Renal cortical epithelial cell (primary cell): ENCODE results near the gene CLPTM1L. TPM values are rescaled to one million over a fixed set of nuclear protein-coding genes. Genes with fewer than 3 reads are reported as not detected.
"Not testable (repeated sequence)": the region's sequence is repeated elsewhere in the genome, so short reads cannot be mapped to it uniquely, and the experiment has no call there.

ENCODE experiments used
- DNase-seq: peaks from one replicate; pipeline ENCODE4 v3.0.0-alpha.2; 2011; ENCODE audit warnings: low read depth
- total RNA-seq: library from RNA; depleted of rRNA; stranded (reverse); fragments of >200 nt; gene quantifications from 2 replicates; pipeline ENCODE4 v1.2.3, GENCODE V29; 2014

CLPTM1L gene
- total RNA-seq, 1 donor from 2014 or later: 189 TPM

DNA sequence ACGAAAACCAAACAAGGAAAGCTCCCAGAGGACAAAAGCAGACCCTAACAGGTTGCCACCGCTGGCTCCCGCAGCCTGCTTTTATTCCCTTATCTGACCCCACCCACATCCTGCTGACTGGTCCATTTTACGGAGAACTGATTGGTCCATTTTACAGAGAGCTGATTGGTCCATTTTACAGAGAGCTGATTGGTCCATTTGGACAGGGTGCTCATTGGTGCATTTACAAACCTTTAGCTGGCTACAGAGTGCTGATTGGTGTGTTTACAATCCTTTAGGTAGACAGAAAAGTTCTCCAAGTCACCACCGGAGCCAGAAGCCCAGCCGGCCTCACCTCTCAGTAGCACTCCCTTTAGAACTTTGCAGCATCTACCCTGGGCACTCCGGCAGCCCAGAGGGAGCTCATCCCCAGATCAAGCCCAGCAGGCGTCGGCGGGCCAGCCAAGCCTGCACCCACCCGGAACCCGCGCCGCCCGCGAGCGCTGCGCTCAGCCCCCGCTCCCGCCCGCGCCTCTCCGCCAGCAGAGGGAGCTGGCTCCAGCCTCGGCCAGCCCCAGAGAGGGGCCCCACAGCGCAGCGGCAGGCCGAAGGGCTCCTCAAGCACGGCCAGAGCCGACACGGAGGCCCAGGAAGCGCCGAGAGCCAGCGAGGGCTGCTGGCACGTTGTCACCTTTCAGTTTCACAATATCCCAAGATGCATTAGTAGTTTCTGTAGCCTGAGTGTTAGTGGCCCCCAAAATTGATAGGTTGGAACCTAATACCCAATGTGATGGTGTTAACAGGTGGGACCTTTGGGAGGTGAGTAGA, 35.3 kb upstream of the CLPTM1L start:
- DNase-seq: no peak

DNA sequence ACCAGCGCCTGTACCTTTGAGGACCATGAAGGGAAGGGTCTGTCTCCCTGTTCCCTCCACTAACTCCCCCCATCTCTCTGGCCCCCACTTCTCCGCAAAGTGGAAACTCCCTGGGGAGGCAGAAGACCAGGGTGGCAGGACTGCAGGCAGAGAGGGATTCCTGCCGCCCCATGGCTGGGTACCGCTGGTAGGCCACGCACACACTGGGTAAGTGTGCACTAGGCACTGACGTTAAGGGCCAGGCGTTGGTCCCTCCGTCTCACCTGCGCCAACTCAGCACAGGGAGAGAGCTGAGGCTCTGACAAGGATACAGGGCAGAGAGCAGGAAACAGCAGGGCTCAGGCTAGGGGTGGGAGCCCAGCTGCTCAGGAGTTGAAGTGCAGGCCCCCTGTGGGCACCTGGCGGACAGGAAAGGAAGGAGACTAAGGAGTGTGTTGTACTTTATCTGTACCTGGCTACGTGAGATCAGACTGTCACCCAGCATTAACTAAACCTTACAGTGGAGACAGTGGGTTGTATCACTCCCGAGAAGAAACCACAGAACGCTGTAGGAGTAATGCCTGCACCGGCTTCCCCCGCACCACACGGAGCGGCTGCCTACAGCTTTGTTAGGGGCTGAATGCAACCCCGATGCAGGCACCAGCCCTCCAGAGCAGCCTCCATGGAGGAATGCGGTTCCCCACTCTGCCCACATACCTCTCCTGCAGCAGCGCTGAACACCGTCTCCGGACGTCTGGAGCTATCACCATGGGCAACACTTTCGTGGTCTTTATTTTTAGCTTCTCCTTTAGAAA, 34.2 kb upstream of the CLPTM1L start:
- DNase-seq: no peak

DNA sequence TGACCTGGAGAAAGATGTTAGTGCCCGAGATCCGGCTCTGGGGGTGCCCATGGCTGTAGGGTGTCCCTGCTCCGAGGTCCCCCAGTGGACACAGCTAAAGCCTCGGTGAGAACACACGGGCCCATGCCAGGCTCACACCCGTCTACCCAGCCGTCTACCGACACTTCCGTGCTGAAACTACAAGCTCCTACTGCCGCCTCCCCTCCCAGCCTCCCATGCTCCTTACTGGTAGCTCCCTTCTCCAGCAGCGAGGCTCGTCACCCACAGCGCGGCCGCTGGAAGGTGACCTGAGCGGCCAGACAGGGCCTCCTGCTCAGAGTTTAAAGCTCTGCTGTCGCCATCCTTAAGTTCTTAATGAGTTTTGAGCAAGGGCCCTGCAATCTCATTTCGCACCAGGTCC, 33.2 kb upstream of the CLPTM1L start:
- no peak for DNase-seq

DNA sequence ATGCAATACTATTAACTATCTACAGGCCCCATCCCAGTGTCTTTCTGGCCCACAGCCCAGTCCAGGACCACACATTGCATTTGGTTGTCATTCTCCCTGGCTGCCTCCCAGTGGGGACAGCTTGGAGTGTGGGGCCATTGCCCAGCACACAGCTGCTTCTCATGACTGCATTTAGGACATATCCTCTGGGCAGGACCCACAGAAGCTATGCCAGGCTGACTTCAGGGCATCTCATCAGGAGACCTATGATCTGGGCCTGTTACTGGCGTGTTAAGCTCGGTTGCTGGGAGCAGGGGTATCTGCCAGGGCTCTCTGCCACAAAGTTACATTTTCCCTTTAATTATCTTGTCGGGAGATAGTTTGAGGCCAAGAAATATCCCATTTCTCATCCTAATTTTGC, 32.1 kb upstream of the CLPTM1L start:
- DNase-seq: no peak

DNA sequence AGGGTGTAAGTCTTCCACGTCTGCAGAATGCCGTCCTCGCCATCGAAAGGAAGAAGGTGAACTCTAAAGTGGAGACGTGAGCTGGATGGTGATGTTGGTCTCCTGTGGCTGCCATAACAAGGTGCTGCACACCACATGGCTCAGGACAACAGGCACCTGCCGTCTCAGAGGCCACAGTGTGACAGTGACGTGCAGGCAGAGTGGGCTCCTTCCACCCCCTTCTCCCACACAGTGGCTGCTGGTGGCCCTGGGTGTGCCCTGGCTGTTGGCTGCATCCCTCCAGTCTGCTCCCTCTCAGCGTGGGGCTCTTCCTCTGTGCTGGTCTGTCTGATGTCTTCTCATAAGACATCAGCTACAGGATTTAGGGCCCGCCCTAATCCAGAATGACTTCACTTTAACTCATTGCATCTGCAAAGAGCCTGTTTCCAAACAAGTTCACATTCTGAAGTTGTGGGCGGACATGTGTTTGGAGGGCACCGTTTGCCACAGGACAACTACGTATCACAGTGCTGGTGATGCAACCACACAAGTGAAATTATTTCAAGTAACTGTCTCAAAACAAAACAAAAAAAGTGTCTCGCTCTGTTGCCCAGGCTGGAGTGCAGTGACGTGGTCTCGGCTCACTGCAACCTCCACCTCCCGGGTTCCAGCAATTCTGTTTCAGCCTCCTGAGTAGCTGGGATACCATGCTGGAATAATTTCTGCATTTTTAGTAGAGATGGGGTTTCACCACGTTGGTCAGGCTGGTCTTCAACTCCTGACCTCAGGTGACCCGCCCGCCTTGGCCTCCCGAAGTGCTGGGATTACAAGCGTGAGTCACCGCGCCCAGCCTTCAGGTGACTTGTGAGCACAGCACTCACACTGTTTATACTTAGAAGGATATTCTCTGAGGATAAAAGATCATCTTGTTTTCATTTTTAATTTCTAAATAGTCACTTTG, 31.2 kb upstream of the CLPTM1L start:
- no peak for DNase-seq

DNA sequence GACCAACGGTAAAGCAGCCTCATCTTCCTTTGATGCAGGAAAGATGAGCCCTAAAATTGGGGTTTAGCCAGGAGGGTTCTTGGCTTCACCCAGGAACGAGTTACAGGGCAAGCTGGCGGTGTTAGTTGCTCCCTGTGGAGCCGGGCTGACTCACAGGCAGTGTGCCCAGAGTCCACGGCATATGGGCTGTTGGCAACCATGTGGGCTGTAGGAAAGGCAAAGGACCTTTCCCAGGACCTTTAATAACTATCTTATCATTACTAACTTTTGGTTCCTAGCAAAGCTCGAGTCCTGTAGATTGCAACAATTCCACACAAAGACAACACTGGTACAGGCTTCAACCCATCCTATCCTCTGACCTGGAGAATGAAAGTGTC, 29.8 kb upstream of the CLPTM1L start:
- DNase-seq: no peak

DNA sequence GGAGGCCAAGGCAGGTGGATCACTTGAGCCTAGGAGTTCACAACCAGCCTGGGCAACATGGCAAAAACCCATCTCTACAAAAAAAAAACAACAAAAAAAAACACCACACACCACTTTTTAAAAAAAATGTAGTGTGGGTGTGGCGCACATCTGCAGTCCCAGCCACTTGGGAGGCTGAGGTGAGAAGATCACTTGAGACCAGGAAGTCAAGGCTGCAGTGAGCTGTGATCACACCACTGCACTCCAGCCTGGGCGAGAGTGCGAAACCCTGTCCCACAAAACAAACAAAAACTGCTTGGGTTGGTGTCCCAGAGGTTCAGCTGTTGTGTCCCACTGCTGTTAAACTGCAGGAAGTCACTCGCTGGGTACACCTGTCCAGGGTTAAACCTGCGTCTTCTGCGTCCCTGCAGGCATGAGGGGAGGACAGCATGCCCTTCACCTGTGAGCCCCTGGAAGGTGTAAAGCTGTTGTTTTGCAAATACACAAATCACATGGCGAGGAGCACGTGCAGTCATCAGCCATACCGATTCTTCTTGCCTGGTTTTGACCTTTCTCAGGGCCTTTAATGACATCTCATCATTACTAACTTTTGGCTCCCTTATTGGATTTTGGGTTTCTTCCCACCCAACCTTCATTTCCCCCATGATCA, 29.3 kb upstream of the CLPTM1L start:
- DNase-seq: no peak

DNA sequence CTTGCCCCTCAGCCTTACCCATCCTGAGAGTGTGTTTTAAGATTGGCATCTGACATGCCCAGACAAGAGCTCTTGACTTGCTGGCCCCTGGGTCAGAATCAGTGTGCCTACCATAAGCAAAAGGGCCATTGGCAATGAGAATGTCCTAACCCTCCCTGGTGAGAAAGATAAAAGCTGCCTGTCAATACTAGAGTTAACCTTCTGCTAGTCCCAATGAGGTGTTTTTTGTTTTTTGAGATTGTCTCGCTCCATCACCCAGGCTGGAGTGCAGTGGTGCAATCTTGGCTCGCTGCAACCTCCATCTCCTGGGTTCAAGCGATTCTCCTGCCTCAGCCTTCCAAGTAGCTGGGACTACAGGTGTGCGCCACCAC, 27.1 kb upstream of the CLPTM1L start:
- not testable (repeated sequence) for DNase-seq

DNA sequence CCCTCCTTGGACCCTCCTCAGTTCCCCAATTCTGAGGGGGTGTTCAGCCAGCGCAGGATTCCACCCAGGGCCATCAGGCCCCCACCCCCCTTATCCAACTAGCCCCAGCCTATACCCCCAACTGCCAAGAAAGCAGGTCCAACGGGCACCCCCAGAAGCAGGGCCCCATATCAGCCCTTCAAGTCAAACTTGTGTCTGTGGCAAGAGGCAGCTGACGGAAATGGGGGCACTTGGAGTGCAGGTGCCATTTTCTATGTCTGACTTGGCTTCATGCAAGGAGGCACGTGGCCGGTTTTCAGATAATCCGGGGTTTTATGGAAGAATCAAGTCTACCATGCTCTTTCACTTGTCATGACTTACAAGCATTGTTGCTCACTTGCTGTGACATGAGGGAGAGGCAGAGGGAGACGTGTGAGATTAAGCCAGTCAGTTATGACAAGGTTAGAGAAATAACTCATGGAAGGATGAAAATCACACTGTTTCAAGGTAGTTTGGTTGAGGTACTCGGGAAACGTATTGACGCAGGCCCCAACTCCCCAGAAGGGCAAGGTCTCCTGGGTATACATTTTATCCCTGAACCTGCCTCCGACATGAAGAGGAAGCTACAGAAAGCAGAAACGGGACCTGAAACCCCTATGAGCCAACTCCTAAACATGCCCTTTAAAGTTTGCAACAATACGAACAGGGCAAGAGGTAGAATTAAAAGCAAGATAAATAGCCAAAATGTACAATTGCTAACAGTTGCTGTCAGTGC, 26.5 kb upstream of the CLPTM1L start:
- DNase-seq: no peak

DNA sequence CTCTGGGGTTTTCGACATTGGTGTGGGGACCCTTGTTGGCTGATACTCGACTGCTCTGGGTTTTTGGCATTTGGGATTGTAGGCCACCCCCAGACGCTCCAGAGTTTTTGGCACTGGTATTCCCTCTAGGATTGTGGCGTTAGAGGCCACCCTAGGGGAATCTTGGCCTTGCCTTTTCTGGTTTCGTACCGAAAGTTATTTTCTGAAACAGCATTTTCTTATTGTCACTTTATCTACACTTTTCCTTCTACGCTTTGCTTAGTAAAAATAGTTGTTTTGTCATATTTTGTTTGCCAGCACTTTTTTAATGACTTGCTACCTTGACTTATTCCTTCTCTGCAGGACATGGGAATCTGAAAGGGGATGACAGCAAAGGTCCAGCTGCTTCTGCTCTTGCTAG, 25.1 kb upstream of the CLPTM1L start:
- DNase-seq: no peak

DNA sequence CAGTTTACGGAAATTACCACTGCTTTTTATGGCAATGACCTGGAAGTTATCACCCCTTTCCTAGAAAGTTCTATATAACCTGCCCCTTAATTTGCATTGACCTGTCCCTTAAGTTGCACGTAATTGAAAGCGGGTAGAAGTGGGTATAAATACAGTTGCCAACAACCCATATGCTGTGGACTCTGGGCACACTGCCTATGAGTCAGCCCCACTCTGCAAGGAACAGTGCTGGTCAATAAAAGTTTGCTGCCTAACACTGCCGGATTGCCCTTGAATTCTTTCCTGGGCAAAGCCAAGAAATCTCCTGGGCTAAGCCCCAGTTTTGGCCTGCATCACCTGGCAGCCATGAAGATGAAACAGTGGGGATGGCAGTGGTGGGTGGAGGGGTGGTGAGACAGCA, 23.9 kb upstream of the CLPTM1L start:
- DNase-seq: no peak

DNA sequence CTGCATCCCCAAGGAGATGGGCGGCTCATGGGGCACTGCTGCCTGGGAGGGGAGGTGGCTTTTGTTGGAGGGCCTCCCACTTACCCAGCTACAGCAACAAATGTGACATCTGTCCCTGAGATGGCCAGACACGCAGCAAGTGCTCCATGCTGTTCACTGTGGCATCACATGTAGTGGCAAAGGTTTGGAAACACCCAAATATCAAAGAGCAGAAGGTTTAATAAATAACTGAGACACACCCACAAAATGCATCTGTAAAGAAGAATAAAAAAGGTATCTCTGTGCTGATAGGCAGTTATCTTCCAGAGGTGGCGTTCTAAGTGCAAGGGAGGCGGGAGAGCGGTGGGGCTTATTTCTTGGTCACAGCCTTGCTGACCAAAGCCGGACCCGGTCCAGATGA, 23.3 kb upstream of the CLPTM1L start:
- no peak for DNase-seq

DNA sequence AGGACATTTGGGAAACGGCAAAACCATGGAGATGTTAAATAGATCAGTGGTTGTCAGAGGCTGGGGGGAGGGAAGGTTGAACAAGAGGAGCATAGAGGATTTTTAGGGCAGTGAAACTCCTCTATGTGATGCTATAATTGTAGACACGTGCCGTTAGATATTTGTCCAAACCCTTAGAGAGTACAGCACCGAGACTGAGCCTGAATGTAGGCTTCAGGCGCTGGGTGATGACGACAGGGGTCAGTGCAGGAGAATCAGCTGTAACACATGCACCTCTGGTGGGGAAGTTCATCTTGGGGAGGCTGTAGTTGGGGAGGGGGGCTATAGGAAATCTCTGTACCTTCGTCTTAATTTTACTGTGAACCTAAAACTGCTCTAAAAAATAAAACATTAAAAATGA, 22.2 kb upstream of the CLPTM1L start:
- DNase-seq: no peak

DNA sequence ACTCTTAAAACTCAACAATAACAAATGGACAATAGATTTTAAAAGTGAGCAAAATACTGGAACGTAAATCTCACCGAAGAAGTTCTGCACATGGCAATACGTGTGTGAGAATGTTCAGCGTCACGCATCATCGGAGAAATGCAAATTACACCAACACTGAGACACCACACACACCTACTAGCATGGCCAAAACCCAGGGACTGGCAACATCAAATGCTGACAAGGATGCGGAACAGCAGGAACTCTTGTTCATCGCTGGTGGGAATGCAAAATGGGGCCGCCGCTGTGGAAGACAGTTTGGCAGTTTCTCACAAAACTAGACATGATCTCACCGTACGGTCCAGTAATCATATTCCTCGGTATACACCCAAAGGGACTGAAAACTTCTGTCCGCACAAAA, 21.6 kb upstream of the CLPTM1L start:
- DNase-seq: no peak

DNA sequence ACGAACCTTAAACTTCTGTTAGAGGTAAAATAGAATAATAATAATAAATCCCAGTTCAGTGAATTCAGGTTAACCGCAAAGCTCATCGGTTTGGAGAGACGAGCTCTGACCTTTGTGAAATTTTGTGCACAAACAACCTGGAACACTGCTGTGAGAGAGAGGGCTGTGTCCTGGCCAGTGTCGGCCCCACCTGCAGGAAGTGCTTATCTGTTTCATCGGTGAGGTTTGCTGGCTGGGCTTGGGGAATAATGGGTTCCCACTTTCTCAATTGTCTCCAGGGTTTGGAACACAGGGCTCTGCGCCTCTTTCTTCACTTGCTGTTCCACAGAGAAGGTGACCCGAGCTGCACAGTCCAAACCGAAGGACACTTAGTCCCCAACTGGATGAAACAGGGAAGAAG, 19.3 kb upstream of the CLPTM1L start:
- DNase-seq: no peak

DNA sequence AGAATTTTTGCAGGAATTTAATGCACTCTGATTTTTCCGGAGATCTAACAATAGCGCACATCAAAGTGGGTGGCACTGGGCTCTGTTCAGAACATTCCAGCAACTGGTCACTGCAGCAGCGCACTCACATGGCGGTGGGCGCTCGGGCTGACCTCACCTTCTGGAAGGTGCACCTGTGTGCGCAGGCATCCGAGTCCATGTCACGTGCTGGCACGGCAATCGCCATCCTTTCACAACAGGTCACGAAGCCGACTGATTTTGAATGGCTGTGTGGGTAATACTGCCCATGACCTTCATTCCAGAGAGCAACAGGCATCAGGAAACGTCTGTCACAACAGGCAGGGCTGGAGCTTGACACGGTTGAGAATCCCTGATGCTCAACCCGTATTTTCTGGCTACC, 18.7 kb upstream of the CLPTM1L start:
- DNase-seq: no peak

DNA sequence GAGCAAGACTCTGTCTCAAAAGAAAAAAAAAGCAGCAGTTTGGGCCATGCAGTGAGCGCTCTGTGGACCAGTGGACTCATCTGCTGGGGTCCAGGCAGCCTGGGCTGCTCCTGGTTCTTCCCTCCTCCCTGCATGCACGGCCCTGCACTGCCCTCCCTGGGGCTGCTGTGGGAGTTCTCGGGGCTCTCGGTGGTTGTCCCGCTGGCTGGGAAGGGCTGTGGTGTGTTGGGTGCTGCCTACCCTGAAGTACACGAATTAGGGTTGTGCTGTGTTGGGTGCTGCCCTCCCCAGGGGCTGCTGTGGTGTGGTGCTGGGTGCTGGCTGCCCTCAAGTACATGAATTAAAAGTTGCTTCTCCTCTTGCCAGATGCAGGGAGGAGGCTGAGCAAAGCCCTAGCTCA, 18.3 kb upstream of the CLPTM1L start:
- no peak for DNase-seq

DNA sequence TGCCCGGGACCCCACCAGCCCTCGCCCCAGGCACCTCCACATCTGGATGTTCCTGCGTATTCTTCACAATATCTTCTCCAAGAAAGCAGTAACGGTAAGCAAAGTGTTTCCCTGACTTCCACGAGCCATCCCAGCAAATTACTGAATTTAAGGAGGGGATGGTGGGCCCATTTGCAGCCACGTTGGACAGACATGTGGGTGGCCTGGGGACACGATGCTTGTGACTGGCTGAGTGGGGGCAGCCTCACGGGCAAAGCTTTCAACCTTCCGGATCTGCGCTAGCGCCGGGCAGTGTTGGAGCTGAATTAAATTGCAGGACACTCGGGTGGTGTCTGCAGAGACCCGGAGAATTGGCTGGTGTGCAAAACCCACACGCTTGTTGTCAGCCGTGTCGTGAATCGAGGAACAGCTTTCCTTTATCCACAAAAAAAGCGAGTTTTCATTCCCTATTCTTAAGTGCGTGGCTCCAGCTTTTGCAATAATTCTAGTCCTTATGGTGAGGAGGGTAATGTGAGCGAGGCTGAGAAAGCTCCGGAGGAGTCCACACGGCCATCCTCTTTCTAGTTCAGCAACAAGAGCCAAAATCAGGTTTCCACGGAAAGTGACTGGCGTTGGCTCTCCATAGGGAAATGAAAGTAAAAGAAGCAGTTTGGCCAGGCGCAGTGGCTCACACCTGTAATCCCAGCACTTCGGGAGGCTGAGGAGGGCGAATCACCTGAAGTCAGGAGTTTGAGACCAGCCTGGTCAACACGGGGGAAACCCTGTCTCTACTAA, 17.5 kb upstream of the CLPTM1L start:
- no peak for DNase-seq

DNA sequence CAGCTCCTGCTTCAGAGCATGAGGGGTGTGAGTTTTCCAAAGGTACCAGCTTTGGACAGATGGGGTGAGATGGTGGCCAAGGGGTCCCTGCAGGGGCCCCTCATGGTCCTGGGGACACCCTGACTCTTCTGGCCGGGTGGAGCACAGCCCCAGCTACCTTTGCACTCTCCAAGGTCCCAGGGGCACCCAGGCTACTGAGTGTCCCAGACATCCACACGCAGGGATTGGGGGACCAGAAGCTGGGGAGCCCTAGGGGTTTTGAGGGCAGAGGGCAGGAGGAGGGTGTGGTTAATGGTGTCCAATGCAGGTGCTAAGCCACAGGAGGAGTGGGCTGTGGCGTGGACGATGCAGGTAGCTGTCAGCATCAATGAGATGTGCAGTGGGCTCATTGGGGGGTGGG, 16.0 kb upstream of the CLPTM1L start:
- DNase-seq: no peak

DNA sequence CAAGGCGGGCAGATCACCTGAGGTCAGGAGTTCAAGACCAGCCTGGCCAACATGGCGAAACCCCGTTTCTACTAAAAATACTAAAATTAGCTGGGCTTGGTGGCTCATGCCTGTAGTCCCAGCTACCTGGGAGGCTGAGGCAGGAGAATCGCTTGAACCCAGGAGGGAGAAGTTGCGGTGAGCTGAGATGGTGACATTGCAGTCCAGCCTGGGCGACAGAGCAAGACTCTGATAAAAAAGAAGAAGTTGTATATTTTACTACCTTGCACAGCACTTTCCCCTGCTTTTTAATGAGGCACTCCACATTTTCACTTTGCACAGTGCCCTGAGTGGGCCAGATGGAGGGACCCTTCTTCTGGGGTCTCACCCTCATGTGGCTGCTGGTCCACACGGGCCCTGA, 15.5 kb upstream of the CLPTM1L start:
- not testable (repeated sequence) for DNase-seq
